ENCODE data around the gene CHMP6.
A peak's percentile ranks its signal among the peaks of the same experiment; 100 is the strongest.
"Not testable (repeated sequence)": the region's sequence is repeated elsewhere in the genome, so short reads cannot be mapped to it uniquely, and the experiment has no call there.

CHMP6 gene

GRCh38 chr17:81030312-81030711, 38.7 kb downstream of the CHMP6 start:
- not testable (repeated sequence) for DNase-seq (ENCODE audit: low read depth in 2 of 2)

GRCh38 chr17:81030741-81031565, 39.3 kb downstream of the CHMP6 start:
- DNase-seq (ENCODE audit: low read depth in 2 of 2) = no peak

GRCh38 chr17:81031566-81032550, 40.2 kb downstream of the CHMP6 start:
- no peak for DNase-seq (ENCODE audit: low read depth in 2 of 2)

GRCh38 chr17:81032641-81033480, 41.2 kb downstream of the CHMP6 start:
- no peak for DNase-seq (ENCODE audit: low read depth in 2 of 2)

GRCh38 chr17:81033535-81034167, 42.0 kb downstream of the CHMP6 start:
- no peak for DNase-seq (ENCODE audit: low read depth in 2 of 2)

GRCh38 chr17:81034168-81034777, 42.6 kb downstream of the CHMP6 start:
- no peak for DNase-seq (ENCODE audit: low read depth in 2 of 2)

GRCh38 chr17:81034779-81035520, 43.3 kb downstream of the CHMP6 start, which contains the start of gene BAIAP2:
BAIAP2 (plus strand) TSS chr17:81035151; CDS start chr17:81035255, 104 bp downstream.
- peak; percentile 96 to 97 for DNase-seq (ENCODE audit: low read depth in 2 of 2)

GRCh38 chr17:81035521-81036196, 44.0 kb downstream of the CHMP6 start:
- no peak for DNase-seq (ENCODE audit: low read depth in 2 of 2)

- no peak for DNase-seq (ENCODE audit: low read depth in 2 of 2)
Observed at GRCh38 chr17:81036197-81036941, 44.7 kb downstream of the CHMP6 start.

GRCh38 chr17:81037026-81037797, 45.6 kb downstream of the CHMP6 start:
- DNase-seq (ENCODE audit: low read depth in 2 of 2) = no peak

GRCh38 chr17:81037798-81038733, 46.4 kb downstream of the CHMP6 start:
- DNase-seq (ENCODE audit: low read depth in 2 of 2) = no peak

- no peak for DNase-seq (ENCODE audit: low read depth in 2 of 2)
Observed at GRCh38 chr17:81039096-81039495, 47.5 kb downstream of the CHMP6 start.

GRCh38 chr17:81039854-81040758, 48.5 kb downstream of the CHMP6 start:
- no peak for DNase-seq (ENCODE audit: low read depth in 2 of 2)

- DNase-seq (ENCODE audit: low read depth in 2 of 2) = no peak
Observed at GRCh38 chr17:81040791-81041337, 49.2 kb downstream of the CHMP6 start.

GRCh38 chr17:81042606-81043005, 51.0 kb downstream of the CHMP6 start:
- DNase-seq (ENCODE audit: low read depth in 2 of 2) = no peak

All from activated CD8-positive, alpha-beta memory T cell treated with anti-CD3 and anti-CD28 coated beads for 4 hours (primary cell).